Measurements from ENCODE around the gene TGFBR2.

DNA sequence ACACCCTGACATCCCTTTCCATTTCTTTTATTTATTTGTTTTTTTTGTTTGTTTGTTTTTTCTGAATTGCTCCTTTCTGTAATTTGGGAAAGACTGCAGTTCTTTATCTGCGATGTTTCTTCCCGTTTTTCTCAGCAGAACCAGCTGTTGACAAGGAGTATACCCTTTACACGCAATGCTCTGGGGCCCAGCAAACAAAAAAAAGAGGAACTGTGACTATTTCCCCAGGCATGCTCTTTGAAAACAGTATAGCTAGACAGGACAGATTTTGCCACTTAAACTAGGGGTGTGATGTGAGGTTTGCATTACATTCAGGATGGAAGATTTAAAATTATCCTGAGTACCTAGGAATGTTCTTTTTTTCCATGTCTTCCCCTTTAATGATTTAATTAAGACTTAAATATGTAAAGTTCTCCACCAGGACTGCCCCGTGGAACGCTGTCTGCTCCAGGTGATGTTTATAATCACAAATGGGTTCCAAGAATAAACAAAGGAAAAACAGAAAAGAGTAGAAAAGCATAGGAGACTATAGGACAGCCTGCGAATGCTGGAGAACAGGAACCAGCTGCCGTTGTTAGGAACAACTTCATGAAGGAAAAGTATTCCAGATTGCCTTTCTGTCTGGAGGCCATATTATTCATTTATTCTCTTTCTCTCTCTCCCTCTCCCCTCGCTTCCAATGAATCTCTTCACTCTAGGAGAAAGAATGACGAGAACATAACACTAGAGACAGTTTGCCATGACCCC is 43.3 kb downstream of the TGFBR2 start:
- TF ChIP-seq CTCF (conservative IDR thresholded peaks at IDR 0.05 in 1 of 2, IDR thresholded peaks at IDR 0.05 in 1 of 2; ENCODE audit: extremely low read depth in 1 of 2, insufficient read depth in 1 of 2, low read depth in 1 of 2, low read length in 2 of 2): no peak
- TF ChIP-seq EZH2 (IDR thresholded peaks at IDR 0.05; ENCODE audit: borderline replicate concordance, low read length): no peak
